HG03039 (cell line): ENCODE results near the gene ZNF774.
"Not testable (repeated sequence)": the region's sequence is repeated elsewhere in the genome, so short reads cannot be mapped to it uniquely, and the experiment has no call there.

Experiments used
- ATAC-seq: cut with Tn5 transposase; IDR thresholded peaks from one replicate; pipeline ENCODE4 v1.9.1; 2021; ENCODE audit warnings: mild to moderate bottlenecking, moderate library complexity; ENCODE audit not compliant: unreplicated experiment

ZNF774 gene

GRCh38 chr15:90388462-90389380 lies 36.6 kb downstream of the ZNF774 start:
- peak; percentile 41 for ATAC-seq

- no peak for ATAC-seq
Measured at GRCh38 chr15:90389513-90389912, 37.4 kb downstream of the ZNF774 start.

- ATAC-seq: no peak
Measured at GRCh38 chr15:90393040-90393439, 41.0 kb downstream of the ZNF774 start.

GRCh38 chr15:90394074-90394473 lies 42.0 kb downstream of the ZNF774 start:
- no peak for ATAC-seq

GRCh38 chr15:90394748-90395442 lies 42.8 kb downstream of the ZNF774 start:
- no peak for ATAC-seq

GRCh38 chr15:90396321-90396720 lies 44.2 kb downstream of the ZNF774 start:
- ATAC-seq: no peak

- no peak for ATAC-seq
Measured at GRCh38 chr15:90400005-90400758, 48.1 kb downstream of the ZNF774 start.

GRCh38 chr15:90400759-90401314 lies 48.8 kb downstream of the ZNF774 start:
- peak; percentile 82 for ATAC-seq

- no peak for ATAC-seq
Measured at GRCh38 chr15:90401495-90401894, 49.4 kb downstream of the ZNF774 start.

- ATAC-seq: no peak
Measured at GRCh38 chr15:90402223-90402622, 50.1 kb downstream of the ZNF774 start.

GRCh38 chr15:90402767-90403166 lies 50.7 kb downstream of the ZNF774 start:
- ATAC-seq: no peak

GRCh38 chr15:90405055-90405607 lies 53.0 kb downstream of the ZNF774 start:
- no peak for ATAC-seq

GRCh38 chr15:90407336-90407735 lies 55.3 kb downstream of the ZNF774 start:
- no peak for ATAC-seq

- no peak for ATAC-seq
Measured at GRCh38 chr15:90407871-90408317, 55.8 kb downstream of the ZNF774 start.

- no peak for ATAC-seq
Measured at GRCh38 chr15:90408657-90409056, 56.6 kb downstream of the ZNF774 start.

- not testable (repeated sequence) for ATAC-seq
Measured at GRCh38 chr15:90409587-90409986, 57.5 kb downstream of the ZNF774 start.

GRCh38 chr15:90410316-90410715 lies 58.2 kb downstream of the ZNF774 start:
- ATAC-seq: not testable (repeated sequence)

- ATAC-seq: no peak
Measured at GRCh38 chr15:90411176-90411575, 59.1 kb downstream of the ZNF774 start.
